Tibial nerve (tissue), 3 donors: Measurements from ENCODE around the gene UBXN7.

Experiments
- POLR2A ChIP-seq, 2 donors: fragments of 450-650 bp; IDR thresholded peaks; one replicate each; pipeline ENCODE4 v1.6.1; 2017; ENCODE audit warnings: antibody characterized with exemption in 2 of 2, mild to moderate bottlenecking in 2 of 2, moderate library complexity in 2 of 2
- TF ChIP-seq, protein P1 (sequence below), 5 experiments: fragments of 200-600 bp in 3 of 5; fragments of 450-650 bp in 2 of 5; sonication (generic) in 3 of 5; IDR thresholded peaks; one replicate each; pipeline ENCODE4 v1.5.1; 2016 to 2019; ENCODE audit warnings: antibody characterized with exemption in 5 of 5, mild to moderate bottlenecking in 3 of 5, moderate library complexity in 2 of 5

DNA sequence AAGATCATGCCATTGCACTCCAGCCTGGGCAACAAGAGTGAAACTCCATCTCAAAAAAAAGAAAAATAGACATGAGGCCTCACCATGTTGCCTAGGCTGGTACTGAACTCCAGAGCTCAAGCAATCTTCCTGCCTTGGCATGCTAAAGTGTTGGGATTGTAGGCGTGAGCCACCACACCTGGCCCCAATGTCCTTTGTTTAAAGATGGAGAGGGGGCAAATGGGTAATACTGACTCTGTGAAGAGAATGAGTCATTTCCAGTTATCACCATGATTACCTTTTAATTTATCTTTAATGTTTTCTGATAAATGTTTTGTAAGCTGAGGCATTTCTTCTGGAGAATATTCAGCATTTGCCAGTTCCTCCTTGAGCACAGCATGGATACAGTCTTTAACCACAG lies 116.4 kb downstream of the UBXN7 start:
- TF ChIP-seq, protein P1, sequence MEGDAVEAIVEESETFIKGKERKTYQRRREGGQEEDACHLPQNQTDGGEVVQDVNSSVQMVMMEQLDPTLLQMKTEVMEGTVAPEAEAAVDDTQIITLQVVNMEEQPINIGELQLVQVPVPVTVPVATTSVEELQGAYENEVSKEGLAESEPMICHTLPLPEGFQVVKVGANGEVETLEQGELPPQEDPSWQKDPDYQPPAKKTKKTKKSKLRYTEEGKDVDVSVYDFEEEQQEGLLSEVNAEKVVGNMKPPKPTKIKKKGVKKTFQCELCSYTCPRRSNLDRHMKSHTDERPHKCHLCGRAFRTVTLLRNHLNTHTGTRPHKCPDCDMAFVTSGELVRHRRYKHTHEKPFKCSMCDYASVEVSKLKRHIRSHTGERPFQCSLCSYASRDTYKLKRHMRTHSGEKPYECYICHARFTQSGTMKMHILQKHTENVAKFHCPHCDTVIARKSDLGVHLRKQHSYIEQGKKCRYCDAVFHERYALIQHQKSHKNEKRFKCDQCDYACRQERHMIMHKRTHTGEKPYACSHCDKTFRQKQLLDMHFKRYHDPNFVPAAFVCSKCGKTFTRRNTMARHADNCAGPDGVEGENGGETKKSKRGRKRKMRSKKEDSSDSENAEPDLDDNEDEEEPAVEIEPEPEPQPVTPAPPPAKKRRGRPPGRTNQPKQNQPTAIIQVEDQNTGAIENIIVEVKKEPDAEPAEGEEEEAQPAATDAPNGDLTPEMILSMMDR (IDR thresholded peaks at IDR 0.05): no peak
- TF ChIP-seq POLR2A (IDR thresholded peaks at IDR 0.05): no peak
